Prostate gland (tissue), 2 donors: ENCODE measurements around the gene CRTC3. TPM values are rescaled to one million over a fixed set of nuclear protein-coding genes. Genes with fewer than 3 reads are reported as not detected.
"Not testable (repeated sequence)": the region's sequence is repeated elsewhere in the genome, so short reads cannot be mapped to it uniquely, and the experiment has no call there.

Experiments used
- DNase-seq: peaks from one replicate; pipeline ENCODE4 v3.0.0-alpha.2; 2019; ENCODE audit warnings: low spot score
- H3K27ac ChIP-seq, 2 donors: fragments of 200-600 bp; sonication (generic); 2 replicates each; pipeline ENCODE4 v1.5.1; 2017 to 2019
- H3K27me3 ChIP-seq: fragments of 200-600 bp; sonication (generic); replicated peaks from 2 replicates; pipeline ENCODE4 v1.5.1; 2019; ENCODE audit not compliant: insufficient read depth
- H3K36me3 ChIP-seq, 2 donors: fragments of 200-600 bp; sonication (generic); 1 replicate in 1 of 2; 2 replicates in 1 of 2; pipeline versions ENCODE4 v1.5.1 to v1.8.1; 2017 to 2019
- H3K4me1 ChIP-seq: fragments of 200-600 bp; sonication (generic); replicated peaks from 2 replicates; pipeline ENCODE4 v1.5.1; 2019
- H3K4me3 ChIP-seq, 2 donors: fragments of 200-600 bp; sonication (generic); 2 replicates each; pipeline ENCODE4 v1.5.1; 2017 to 2019
- H3K9me3 ChIP-seq: fragments of 200-600 bp; sonication (generic); 2 replicates; pipeline ENCODE4 v1.5.1; 2017
- CTCF ChIP-seq, 4 experiments: fragments of 200-600 bp in 2 of 4; fragments of 450-650 bp in 2 of 4; sonication (generic) in 2 of 4; IDR thresholded peaks; 1 replicate in 3 of 4; 2 replicates in 1 of 4; pipeline ENCODE4 v1.5.1; 2016 to 2019; ENCODE audit warnings: antibody characterized with exemption in 4 of 4, mild to moderate bottlenecking in 2 of 4, moderate library complexity in 2 of 4
- POLR2A ChIP-seq: fragments of 450-650 bp; IDR thresholded peaks from one replicate; pipeline ENCODE4 v1.6.1; 2016; ENCODE audit warnings: antibody characterized with exemption, mild to moderate bottlenecking
- POLR2AphosphoS5 ChIP-seq: sonication (generic); formaldehyde crosslinking; IDR thresholded peaks from one replicate; pipeline ENCODE4 v1.6.1; 2017; ENCODE audit warnings: antibody characterized with exemption
- WGBS: methylation state at CpG from one replicate; pipeline ENCODE4 v1.1.5; 2018; 5-methylcytosine and 5-hydroxymethylcytosine counted together
- intact Hi-C: fragments of 100-400 bp; cut with DNase I; formaldehyde crosslinking; loops from one replicate; pipeline ENCODE4 v1.14.2; 2022
- total RNA-seq, 2 donors: library from RNA; depleted of rRNA; stranded (reverse); fragments of >200 nt; gene quantifications; one replicate each; pipeline ENCODE4 v1.1.0, GENCODE V29; 2016

The CRTC3 gene
- total RNA-seq, 2 donors from 2014 or later: 26.6 to 87.8 TPM

GRCh38 chr15:90650117-90650955, 120.6 kb downstream of the CRTC3 start:
- TF ChIP-seq CTCF (IDR thresholded peaks at IDR 0.05) (no peak), POLR2AphosphoS5 (no peak), POLR2A (no peak)
- DNase-seq: no peak
- no peaks in the 10 kb centered on the region for H3K27me3 ChIP-seq
- no peaks in the 10 kb centered on the region for H3K36me3 ChIP-seq
- H3K4me1 ChIP-seq: no peaks in the 10 kb centered on the region
- WGBS: 63% methylated on average over 8 of the region's 8 CpGs
- no peak overlapping the region for H3K4me3 ChIP-seq
- H3K9me3 ChIP-seq: no peaks in the 10 kb centered on the region
- intact Hi-C loops: loop anchor here (2.0 kb wide), 1 partner anchor 234 kb away; the partner anchor contains the start of gene FES
- H3K27ac ChIP-seq: no peak overlapping the region

- 96% methylated on average over 14 of the region's 14 CpGs for WGBS
- TF ChIP-seq POLR2AphosphoS5 (no peak), POLR2A (no peak), CTCF (IDR thresholded peaks at IDR 0.05) (no peak)
- intact Hi-C loops: loop anchor here (2.0 kb wide), 1 partner anchor 234 kb away; the partner anchor contains the start of gene FES
Observed at GRCh38 chr15:90650956-90651689, 121.4 kb downstream of the CRTC3 start.

GRCh38 chr15:90654233-90655136, 124.8 kb downstream of the CRTC3 start:
- Histone ChIP-seq H3K9me3 (no peaks in the 10 kb centered on the region), H3K4me3 (no peak overlapping the region), H3K36me3 (no peaks in the 10 kb centered on the region), H3K27ac (no peak overlapping the region), H3K4me1 (no peaks in the 10 kb centered on the region), H3K27me3 (no peaks in the 10 kb centered on the region)
- intact Hi-C loops: no loop called here
- DNase-seq: no peak
- TF ChIP-seq POLR2AphosphoS5 (no peak), POLR2A (no peak), CTCF (IDR thresholded peaks at IDR 0.05) (no peak)
- WGBS: 86% methylated on average over 12 of the region's 12 CpGs

More at GRCh38 chr15:90650956-90651689, 121.4 kb downstream of the CRTC3 start:
- no peaks in the 10 kb centered on the region for H3K36me3 ChIP-seq
- no peaks in the 10 kb centered on the region for H3K27me3 ChIP-seq
- no peak for DNase-seq
- no peak overlapping the region for H3K27ac ChIP-seq
- no peaks in the 10 kb centered on the region for H3K4me1 ChIP-seq
- H3K4me3 ChIP-seq: no peak overlapping the region
- H3K9me3 ChIP-seq: no peaks in the 10 kb centered on the region

- H3K9me3 ChIP-seq, H3K36me3 ChIP-seq, H3K4me3 ChIP-seq, intact Hi-C loops, H3K27ac ChIP-seq, DNase-seq, H3K4me1 ChIP-seq, H3K27me3 ChIP-seq: not testable (repeated sequence)
- 71% methylated on average over 7 of the region's 7 CpGs for WGBS
Observed at GRCh38 chr15:90657520-90658172, 127.9 kb downstream of the CRTC3 start.
